Measurements from ENCODE around the gene LILRA1.

- TF ChIP-seq CTCF (conservative IDR thresholded peaks at IDR 0.05; ENCODE audit: low read depth, low read length) = no peak
- TF ChIP-seq EZH2 (IDR thresholded peaks at IDR 0.05; ENCODE audit: borderline replicate concordance, low read depth, low read length, poor library complexity, severe bottlenecking) = no peak
Measured at GRCh38 chr19:54554006-54554405, 39.4 kb upstream of the LILRA1 start.
